DND-41 (cell line): ENCODE results near the gene TRIM65.

Experiments used
- CTCF ChIP-seq: IDR thresholded peaks from 2 replicates; pipeline ENCODE4 v1.5.1; 2012; ENCODE audit warnings: borderline replicate concordance, low read length, moderate library complexity, mild to moderate bottlenecking; ENCODE audit not compliant: poor library complexity, severe bottlenecking; ENCODE audit errors: extremely low read depth
- EZH2 ChIP-seq: IDR thresholded peaks from 3 replicates; pipeline ENCODE4 v1.6.1; 2012; ENCODE audit warnings: borderline replicate concordance, low read depth, mild to moderate bottlenecking, moderate library complexity, low read length, inconsistent platforms; ENCODE audit not compliant: severe bottlenecking

- no peak for TF ChIP-seq CTCF
- TF ChIP-seq EZH2, result no peak
These were observed 43.3 kb downstream of the TRIM65 start for GRCh38 chr17:75853433-75853832.
